GM23248 (cell line): ENCODE data around the gene GPR68. TPM values are rescaled to one million over a fixed set of nuclear protein-coding genes. Genes with fewer than 3 reads are reported as not detected.
"Not testable (repeated sequence)": the region's sequence is repeated elsewhere in the genome, so short reads cannot be mapped to it uniquely, and the experiment has no call there.

Source experiments
- DNase-seq: peaks from one replicate; pipeline ENCODE4 v3.0.0-alpha.2; 2015
- H2AFZ ChIP-seq: fragments of 200-600 bp; sonication (generic); 2 replicates; pipeline ENCODE4 v1.6.1; 2016; ENCODE audit warnings: antibody characterized with exemption
- H3F3A ChIP-seq: fragments of 200-600 bp; sonication (generic); 2 replicates; pipeline ENCODE4 v1.6.1; 2016; ENCODE audit warnings: mild to moderate bottlenecking, antibody characterized with exemption, mixed run types; ENCODE audit not compliant: insufficient read depth
- H3K27ac ChIP-seq: fragments of 200-600 bp; sonication (generic); 2 replicates; pipeline ENCODE4 v1.5.1; 2016; ENCODE audit warnings: mild to moderate bottlenecking
- H3K27me3 ChIP-seq: fragments of 200-600 bp; sonication (generic); replicated peaks from 2 replicates; pipeline ENCODE4 v1.6.1; 2016; ENCODE audit warnings: mild to moderate bottlenecking; ENCODE audit not compliant: insufficient read depth
- H3K36me3 ChIP-seq: fragments of 200-600 bp; sonication (generic); 2 replicates; pipeline ENCODE4 v1.6.1; 2016; ENCODE audit warnings: low read depth, mild to moderate bottlenecking
- H3K4me1 ChIP-seq: fragments of 200-600 bp; sonication (generic); 2 replicates; pipeline ENCODE4 v1.6.1; 2016; ENCODE audit warnings: mild to moderate bottlenecking; ENCODE audit not compliant: insufficient read depth
- H3K4me2 ChIP-seq: fragments of 200-600 bp; sonication (generic); one replicate; pipeline ENCODE4 v1.6.1; 2016; ENCODE audit warnings: mild to moderate bottlenecking; ENCODE audit not compliant: unreplicated experiment
- H3K4me3 ChIP-seq: fragments of 200-600 bp; sonication (generic); 2 replicates; pipeline ENCODE4 v1.5.1; 2016; ENCODE audit warnings: mild to moderate bottlenecking
- H3K79me2 ChIP-seq: fragments of 200-600 bp; sonication (generic); 2 replicates; pipeline ENCODE4 v1.6.1; 2016; ENCODE audit warnings: mild to moderate bottlenecking; ENCODE audit not compliant: insufficient read depth
- H3K9ac ChIP-seq: fragments of 200-600 bp; sonication (generic); 2 replicates; pipeline ENCODE4 v1.6.1; 2016; ENCODE audit warnings: mild to moderate bottlenecking
- H3K9me2 ChIP-seq: fragments of 200-600 bp; sonication (generic); 2 replicates; pipeline ENCODE4 v1.6.1; 2016; ENCODE audit warnings: mixed run types, mild to moderate bottlenecking, moderate library complexity; ENCODE audit not compliant: insufficient read depth
- H3K9me3 ChIP-seq: fragments of 200-600 bp; sonication (generic); one replicate; pipeline ENCODE4 v1.6.1; 2017; ENCODE audit warnings: low read depth
- H4K20me1 ChIP-seq: fragments of 200-600 bp; sonication (generic); 2 replicates; pipeline ENCODE4 v1.6.0; 2016; ENCODE audit not compliant: insufficient read depth
- EZH2 ChIP-seq: fragments of 200-600 bp; sonication (generic); IDR thresholded peaks from 2 replicates; pipeline ENCODE4 v1.6.1; 2018; ENCODE audit warnings: antibody characterized with exemption, mild to moderate bottlenecking; ENCODE audit not compliant: insufficient read depth, poor library complexity, severe bottlenecking
- EZH2phosphoT487 ChIP-seq: fragments of 200-600 bp; sonication (generic); IDR thresholded peaks from 2 replicates; pipeline ENCODE4 v1.6.1; 2018; ENCODE audit warnings: antibody characterized with exemption, moderate library complexity, mild to moderate bottlenecking, low read depth; ENCODE audit not compliant: insufficient read depth
- WGBS, 2 experiments: methylation state at CpG; one replicate each; pipeline ENCODE4 v1.1.6; 2015 to 2017; ENCODE audit warnings: low lambda C conversion rate in 2 of 2, low coverage in 1 of 2; ENCODE audit errors: missing lambda C conversion rate in 2 of 2; 5-methylcytosine and 5-hydroxymethylcytosine counted together
- in situ Hi-C: fragments of 300-500 bp; cut with MboI; formaldehyde crosslinking; loops from 2 replicates; pipeline ENCODE4 v1.15.0; 2020
- polyA plus RNA-seq: library from polyadenylated mRNA; unstranded; fragments of >200 nt; fragmentation: Nextera tagmentation; extraction: Ambion mirVana; gene quantifications from 2 replicates; pipeline ENCODE4 v1.2.1, GENCODE V29; 2016
- total RNA-seq: library from RNA; depleted of rRNA; stranded (reverse); fragments of >200 nt; shearing (Covaris generic); gene quantifications from 2 replicates; pipeline ENCODE4 v1.2.3, GENCODE V29; 2014

The GPR68 gene
- total and polyA plus RNA-seq, 2 experiments from 2014 or later: 5.1 to 8.6 TPM

DNA sequence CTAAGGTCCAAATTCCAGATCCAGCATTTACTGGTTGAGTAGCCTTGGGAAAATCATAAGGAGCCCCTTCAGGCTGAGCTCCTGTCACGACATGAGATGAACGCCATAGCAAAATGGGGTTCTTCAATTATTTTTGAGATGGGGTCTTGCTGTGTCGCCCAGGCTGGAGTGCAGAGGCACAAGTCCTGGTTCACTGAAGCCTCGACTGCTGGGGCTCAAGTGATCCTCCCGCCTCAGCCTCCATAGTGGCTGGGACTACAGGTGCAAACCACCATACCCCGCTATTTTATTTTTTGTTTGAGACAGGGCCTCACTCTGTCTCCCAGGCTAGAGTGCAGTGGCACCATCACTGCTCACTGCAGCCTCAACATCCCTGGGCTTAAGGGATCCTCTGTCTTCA, 25.7 kb upstream of the GPR68 start:
- WGBS, 2 experiments: 98 to 99% methylated on average over 6 of the region's 6 CpGs

DNA sequence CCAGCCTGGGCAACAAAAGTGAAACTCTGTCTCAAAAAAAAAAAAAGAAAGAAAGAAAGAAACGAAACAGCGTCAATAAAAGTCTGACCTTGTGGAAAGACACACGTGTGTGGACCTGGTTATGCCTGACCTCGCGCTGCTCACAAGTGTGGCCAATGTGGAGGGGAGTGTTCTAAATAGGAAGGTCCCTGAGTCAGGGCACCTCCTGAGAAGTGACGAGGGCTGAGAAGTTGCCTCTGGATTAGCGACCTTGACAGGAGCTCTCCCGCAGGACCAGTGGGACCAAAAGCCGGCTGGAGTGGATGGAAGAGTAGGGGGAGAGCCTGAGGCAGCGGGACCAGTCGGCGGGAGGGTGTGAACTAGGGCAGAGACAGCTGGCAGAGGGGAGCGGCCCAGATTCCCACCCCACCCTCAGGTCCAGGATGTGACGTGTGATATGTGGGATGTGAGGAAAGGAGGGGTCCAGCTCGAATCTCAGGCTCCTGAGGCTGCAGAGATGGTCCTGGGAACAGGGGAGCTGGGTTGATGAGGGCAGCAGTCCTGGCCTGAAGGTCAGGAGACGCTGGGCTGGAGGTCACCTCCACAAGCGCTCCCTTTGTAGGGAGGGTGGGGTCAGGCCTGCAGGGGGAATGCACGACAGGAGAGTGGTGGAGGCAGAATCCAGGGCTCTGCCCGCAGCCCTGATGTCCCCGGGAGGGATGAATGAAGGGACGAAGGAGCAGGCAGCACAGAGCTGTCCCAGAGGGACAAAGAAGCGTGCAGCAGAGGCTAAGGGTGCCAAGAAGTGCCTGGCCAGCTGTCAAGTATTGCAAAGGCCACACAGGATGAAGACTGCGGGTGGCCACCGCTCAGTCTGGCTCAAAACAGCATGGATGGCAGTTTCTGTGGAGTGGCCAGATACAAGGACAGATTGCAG, 24.8 kb upstream of the GPR68 start:
- TF ChIP-seq EZH2phosphoT487: no peak
- TF ChIP-seq EZH2: no peak
- Histone ChIP-seq H3K79me2 (no peaks in the 10 kb centered on the region), H3K27me3 (no peaks in the 10 kb centered on the region), H3K4me3 (peak overlapping the region; percentile 54), H3K9ac (peak overlapping the region; percentile 64), H2AFZ (peak overlapping the region; percentile 95), H3K36me3 (no peaks in the 10 kb centered on the region), H3K9me3 (no peaks in the 10 kb centered on the region), H3F3A (no peaks in the 10 kb centered on the region), H3K4me1 (peaks cover 8% of the 10 kb centered on the region; the same call in 1 of the 2 replicates), H4K20me1 (no peaks in the 10 kb centered on the region), H3K27ac (no peak overlapping the region), H3K9me2 (no peaks in the 10 kb centered on the region), H3K4me2 (peak overlapping the region; percentile 53)
- in situ Hi-C loops: no loop called here
- peak; percentile 47 for DNase-seq
- WGBS, 2 experiments: 27 to 36% methylated on average over 22 to 24 of the region's 24 CpGs

More for the DNA sequence above, 25.7 kb upstream of the GPR68 start:
- no peak overlapping the region for H3K9ac ChIP-seq
- no peak for DNase-seq
- no peaks in the 10 kb centered on the region for H3K79me2 ChIP-seq
- no peaks in the 10 kb centered on the region for H3K36me3 ChIP-seq
- no peaks in the 10 kb centered on the region for H4K20me1 ChIP-seq
- no peak overlapping the region for H3K4me2 ChIP-seq
- in situ Hi-C loops: no loop called here
- H3F3A ChIP-seq: no peaks in the 10 kb centered on the region
- H2AFZ ChIP-seq: no peak overlapping the region
- no peaks in the 10 kb centered on the region for H3K9me2 ChIP-seq
- peaks cover 8% of the 10 kb centered on the region; the same call in 1 of the 2 replicates for H3K4me1 ChIP-seq
- no peaks in the 10 kb centered on the region for H3K27me3 ChIP-seq
- no peak overlapping the region for H3K4me3 ChIP-seq
- TF ChIP-seq EZH2phosphoT487 (no peak), EZH2 (no peak)
- H3K27ac ChIP-seq: no peak overlapping the region
- no peaks in the 10 kb centered on the region for H3K9me3 ChIP-seq

DNA sequence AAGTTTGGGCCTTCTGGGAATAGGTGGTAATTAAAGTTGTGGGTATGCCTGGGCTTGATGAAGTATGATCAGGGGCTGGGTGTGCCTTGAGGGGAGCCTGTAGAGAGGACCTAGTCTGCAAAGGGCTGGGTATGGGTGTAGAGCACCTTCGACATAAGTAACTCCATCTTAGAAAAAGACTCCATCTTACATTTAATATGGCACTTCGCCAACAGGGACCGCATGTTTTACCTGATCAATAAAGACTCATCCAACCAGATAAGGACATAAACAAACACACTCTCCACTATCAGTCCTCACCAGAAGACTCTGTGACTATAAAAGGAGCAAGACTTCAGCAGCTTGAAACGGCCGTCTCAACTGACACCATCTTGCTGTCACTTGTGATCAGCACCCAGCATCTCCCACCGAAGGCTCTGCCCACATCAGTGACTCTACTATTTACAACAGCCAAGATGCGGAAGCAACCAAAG, 23.5 kb upstream of the GPR68 start:
- Histone ChIP-seq H3K4me1 (peaks cover 8% of the 10 kb centered on the region; the same call in 1 of the 2 replicates), H3K4me2 (no peak overlapping the region), H3K9me3 (no peaks in the 10 kb centered on the region), H2AFZ (no peak overlapping the region), H3K4me3 (no peak overlapping the region), H3K9ac (no peak overlapping the region), H3F3A (no peaks in the 10 kb centered on the region), H3K79me2 (no peaks in the 10 kb centered on the region), H3K36me3 (no peaks in the 10 kb centered on the region), H4K20me1 (no peaks in the 10 kb centered on the region), H3K27me3 (no peaks in the 10 kb centered on the region), H3K27ac (no peak overlapping the region), H3K9me2 (no peaks in the 10 kb centered on the region)
- DNase-seq: no peak
- WGBS, 2 experiments: 93 to 94% methylated on average over 7 of the region's 7 CpGs
- in situ Hi-C loops: no loop called here
- TF ChIP-seq EZH2phosphoT487 (no peak), EZH2 (no peak)

DNA sequence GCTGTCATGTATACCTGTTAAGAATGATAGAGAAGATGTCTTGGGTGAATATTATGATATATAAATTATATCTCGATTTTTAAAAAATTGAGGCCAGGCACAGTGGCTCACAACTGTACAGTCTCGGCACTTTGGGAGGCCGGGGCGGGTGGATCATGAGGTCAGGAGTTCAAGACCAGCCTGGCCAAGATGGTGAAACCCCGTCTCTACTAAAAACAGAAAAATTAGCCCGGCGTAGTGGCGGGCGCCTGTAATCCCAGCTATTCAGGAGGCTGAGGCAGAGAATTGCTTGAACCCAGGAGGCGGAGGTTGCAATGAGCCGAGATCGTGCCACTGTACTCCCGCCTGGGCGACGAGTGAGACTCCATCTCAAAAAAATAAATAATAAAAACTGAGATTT, 21.8 kb upstream of the GPR68 start:
- H3K9ac ChIP-seq, H3K36me3 ChIP-seq, H2AFZ ChIP-seq, H3K9me2 ChIP-seq, in situ Hi-C loops, H3K27ac ChIP-seq, H3K9me3 ChIP-seq, H3K79me2 ChIP-seq, H4K20me1 ChIP-seq, DNase-seq, H3K4me2 ChIP-seq, H3K4me1 ChIP-seq, H3F3A ChIP-seq, H3K4me3 ChIP-seq, H3K27me3 ChIP-seq: not testable (repeated sequence)
- 95 to 96% methylated on average over 15 of the region's 15 CpGs for WGBS, 2 experiments
